ENCODE results near the gene BAD. TPM values are rescaled to one million over a fixed set of nuclear protein-coding genes. Genes with fewer than 3 reads are reported as not detected.

Gene BAD
- total RNA-seq, 1 donor from 2014 or later: 61.6 TPM

Other genes with a start within 250 kb of the BAD start
- 14.0 TPM for gene FLRT1, start 248.7 kb downstream of the BAD start, total RNA-seq
- 22.4 TPM for gene MACROD1, start 118.6 kb downstream of the BAD start, total RNA-seq
- 135 TPM for gene STIP1, start 98.5 kb downstream of the BAD start, total RNA-seq
- 8.3 TPM for gene FERMT3, start 77.9 kb downstream of the BAD start, total RNA-seq
- 27.4 TPM for gene TRPT1, start 58.5 kb downstream of the BAD start, total RNA-seq
- gene NUDT22, start 58.4 kb downstream of the BAD start, total RNA-seq: 22.4 TPM
- 22.2 TPM for gene DNAJC4, start 54.1 kb downstream of the BAD start, total RNA-seq
- 61.7 TPM for gene VEGFB, start 50.1 kb downstream of the BAD start, total RNA-seq
- gene FKBP2, start 43.6 kb downstream of the BAD start, total RNA-seq: 30.8 TPM
- 50.6 TPM for gene PPP1R14B, start 37.7 kb downstream of the BAD start, total RNA-seq
- 18.0 TPM for gene PLCB3, start 33.1 kb downstream of the BAD start, total RNA-seq
- 21.1 TPM for gene GPR137, start 1.2 kb upstream of the BAD start, total RNA-seq
- 1.8 TPM for gene KCNK4, start 6.6 kb upstream of the BAD start, total RNA-seq
- gene CATSPERZ, start 15.7 kb upstream of the BAD start, total RNA-seq: 3.1 TPM
- 17.5 TPM for gene ESRRA, start 20.9 kb upstream of the BAD start, total RNA-seq
- 194 TPM for gene TRMT112, start 32.9 kb upstream of the BAD start, total RNA-seq
- 121 TPM for gene PRDX5, start 33.5 kb upstream of the BAD start, total RNA-seq
- gene CCDC88B, start 55.5 kb upstream of the BAD start, total RNA-seq: 13.1 TPM
- 19.6 TPM for gene RPS6KA4, start 74.5 kb upstream of the BAD start, total RNA-seq

Measured in camera-type eye (tissue), 1 donor.